ENCODE results near the gene PROX1.

PROX1 gene

DNA sequence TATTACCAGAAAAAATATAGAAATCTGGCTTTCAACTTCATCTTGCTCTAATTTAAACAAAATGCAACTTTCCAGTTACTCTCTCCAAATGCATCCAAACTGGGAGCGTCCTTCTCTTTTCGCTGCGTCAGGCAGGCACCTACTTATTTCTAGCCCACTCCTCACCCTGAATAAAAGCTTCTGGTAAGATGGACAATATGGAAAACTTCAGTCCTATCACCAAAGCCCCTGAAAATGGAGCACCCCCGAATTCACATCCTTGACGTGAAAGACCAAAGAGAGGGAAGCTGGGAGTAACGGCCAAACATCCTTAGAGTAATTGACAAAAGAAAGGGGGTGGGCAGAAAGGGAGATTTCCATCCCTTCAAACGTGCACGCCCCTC lies 5.5 kb upstream of the PROX1 start:
- no peak for DNase-seq

DNA sequence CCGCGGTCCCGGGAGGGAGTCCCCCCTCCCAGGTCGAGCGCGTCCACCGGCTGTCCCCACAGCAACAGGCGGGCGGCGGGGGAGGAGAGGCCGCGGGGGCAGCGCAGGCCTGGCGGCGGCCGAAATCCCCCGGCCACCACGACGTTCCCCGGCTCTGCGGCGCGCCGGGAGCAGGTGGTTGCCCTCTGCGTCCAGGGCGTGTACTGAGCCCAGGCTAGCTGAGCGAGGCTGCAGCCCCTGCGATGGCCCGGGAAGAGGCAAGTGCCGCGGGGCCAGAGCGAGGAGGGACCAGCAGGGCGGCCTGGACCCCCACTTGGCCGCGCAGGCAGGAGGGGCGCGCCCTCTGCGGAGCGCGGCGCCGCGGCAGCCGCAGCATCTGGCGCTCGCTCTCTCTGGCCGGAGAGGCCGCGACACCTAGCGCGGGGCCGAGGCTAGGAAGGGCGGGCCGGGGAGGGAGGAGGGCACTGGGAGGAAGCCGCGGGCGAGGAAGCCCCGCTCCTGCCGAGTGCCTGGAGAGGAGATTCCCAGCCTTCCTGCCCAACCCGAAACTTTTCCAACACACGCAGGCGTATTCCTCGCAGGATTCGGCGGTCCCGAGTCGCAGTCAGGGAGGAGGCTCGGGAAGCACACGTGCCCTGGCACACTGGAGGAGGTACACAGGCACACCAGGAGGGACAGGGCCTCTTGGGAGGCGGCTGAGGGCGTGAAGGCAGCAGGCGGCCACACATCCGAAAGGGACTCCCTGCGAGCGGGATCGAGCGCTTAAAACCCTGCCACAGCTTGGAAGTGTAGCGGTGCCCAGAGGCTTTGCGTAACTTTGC lies 4.9 kb upstream of the PROX1 start:
- no peak for DNase-seq

DNA sequence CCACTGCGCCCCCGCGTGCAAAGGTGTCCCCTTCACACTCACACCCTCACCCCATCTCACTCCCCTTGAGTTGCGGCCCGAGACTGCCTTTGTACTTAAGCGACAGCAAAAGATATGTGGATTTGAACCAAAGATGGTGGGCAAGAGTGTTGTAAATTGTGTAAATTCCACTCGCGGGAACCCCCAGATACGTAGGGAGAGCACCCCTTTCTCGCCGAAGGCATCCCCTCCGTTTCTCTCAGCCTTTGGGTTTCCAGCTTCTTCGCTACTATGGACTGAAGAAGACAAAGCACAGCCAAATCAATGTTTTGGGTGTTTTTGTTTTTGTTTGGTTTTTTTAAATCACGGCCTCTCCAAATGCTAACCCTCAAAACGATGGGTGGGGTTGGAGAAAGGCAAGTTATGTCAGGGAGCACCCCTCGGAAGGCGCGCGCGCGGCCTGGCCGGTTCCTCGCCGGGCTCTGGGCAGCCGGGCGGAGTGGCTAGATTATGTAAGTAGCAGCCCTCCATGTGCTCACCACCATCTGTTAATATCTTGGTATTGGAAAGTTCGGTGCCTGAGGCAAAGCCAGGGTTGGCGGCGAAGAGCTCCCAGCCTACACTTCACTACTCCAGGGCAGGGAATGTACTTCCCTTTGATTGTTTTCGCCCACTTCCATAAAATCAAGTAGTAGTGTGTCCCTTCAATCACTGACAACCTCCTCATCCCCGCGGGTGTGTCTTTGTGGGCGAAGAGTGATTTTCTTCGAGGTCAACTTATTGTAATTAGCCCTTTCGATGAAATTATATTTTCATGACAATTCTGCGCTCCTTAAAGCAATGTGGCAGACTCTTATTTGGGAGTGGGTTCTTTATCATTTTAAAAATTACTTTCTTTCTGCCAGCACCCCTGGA lies 4.0 kb upstream of the PROX1 start:
- DNase-seq, result no peak

DNA sequence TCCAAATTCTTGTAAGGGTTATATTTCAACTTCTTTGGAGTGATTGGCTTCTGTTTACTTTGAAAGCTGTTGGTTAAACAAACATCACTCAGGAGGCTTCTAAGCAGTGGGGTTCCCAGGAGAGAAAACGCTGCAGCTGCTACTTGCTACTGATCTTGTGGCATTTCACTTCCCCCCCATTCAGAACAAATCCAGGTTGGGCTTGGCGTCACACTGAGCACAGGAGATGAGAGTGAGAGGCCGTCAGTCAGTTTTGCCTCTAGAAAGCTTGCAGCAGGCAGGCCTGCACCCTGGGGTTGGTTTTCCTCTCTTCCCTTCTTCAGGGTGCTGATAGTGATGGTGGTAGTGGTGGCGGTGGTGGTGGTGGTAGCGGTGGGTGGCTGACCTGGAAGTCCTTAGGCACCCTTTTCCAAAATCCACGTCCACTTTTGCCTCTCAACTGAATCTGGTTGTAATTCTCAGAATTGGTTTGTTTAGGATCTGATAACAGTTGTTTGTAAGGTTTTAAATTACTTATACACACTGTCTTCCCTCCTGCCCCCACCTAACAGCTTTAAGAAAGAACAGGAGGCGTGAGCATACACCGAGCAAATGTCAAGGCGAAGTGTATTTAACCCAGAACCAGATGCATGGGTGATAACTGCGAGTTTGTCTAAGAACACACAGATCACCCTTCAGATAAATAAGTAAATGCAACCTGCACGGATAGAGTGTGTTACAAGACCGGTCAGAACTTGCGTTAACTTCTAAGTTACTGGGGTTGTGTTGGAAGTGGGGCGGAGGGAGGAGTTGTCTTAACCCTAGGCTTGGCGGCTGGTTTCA lies 3.2 kb upstream of the PROX1 start:
- DNase-seq, result no peak

DNA sequence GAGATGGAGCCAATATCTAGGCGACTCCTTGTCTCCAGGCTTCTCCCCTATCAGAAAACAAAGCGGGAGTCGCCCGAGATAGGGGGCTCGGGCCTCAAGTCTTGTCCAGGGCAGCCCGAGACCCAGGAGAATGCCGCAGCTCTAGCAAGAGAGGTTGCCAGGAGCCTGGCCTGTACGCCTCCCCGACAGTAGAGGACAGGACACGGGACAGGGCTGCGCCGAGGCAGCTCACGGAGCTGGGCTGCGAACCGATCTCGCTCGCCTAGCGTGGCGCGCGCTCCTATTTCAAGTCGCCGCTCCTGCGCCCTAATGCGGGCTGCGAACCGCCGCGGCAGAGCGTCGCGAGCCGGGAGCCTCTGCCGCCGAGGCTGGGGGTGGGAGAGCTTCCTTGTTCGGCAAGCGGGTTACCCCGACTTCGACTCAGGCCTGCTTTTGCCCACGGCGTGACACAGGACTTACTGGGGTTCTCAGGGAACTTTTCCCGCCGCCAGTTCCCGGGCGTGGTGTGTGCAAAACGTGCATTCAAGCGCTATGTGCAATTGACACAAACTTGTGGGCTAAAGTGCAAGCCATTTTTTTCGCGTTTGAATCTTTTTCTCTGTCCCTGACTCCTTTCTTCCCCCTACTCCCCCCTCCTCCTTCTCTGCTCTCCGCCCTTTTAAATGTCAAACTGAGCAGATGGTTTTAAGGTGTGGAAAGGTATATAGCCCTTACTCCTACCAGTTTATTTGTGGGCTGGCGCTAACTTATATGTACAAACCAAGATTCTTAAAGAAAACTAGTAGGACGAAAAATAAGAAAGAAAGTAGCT lies 2.4 kb upstream of the PROX1 start:
- no peak for DNase-seq

DNA sequence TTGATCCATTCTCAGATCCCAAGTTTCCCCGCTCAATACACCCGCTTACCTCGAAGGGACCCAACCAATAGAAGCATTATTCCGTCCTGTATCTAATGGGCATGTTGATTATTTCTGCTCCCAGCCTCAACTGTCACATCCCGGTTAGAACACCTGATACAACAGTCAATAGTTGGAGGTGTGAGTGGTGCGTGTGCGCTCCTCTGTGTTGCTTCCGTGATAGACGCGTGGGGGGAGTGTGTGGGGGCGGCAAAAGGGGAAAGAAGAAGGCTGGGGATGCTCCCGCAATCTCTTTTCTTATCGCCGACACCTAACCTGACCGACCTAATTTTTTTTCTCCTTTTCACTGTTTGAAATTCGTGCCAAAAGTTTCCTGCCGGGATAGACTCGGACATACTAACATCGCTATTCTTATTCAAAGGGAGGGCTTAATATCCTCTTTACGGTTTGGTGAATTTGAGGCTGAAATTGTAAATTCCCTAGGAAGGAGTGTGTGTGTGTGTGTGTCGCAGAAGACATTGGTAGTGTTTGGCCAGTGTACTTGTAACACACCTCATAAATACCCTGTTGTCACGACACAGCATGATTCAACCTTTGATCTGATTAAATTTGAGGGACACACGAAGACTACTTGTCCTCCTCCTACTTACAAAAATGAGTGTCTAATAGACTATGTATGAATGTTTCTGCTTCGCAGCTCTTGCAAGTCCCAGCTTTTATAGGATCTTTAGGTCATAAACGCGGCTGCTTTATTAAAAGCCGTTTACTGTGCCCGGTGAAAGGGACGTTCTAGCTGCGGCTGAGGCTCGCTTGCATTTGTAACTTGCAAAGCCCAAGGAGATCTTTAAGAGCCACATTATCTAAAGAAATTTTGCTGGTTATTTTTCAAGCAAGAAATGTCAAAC lies 1.5 kb upstream of the PROX1 start:
- no peak for DNase-seq

DNA sequence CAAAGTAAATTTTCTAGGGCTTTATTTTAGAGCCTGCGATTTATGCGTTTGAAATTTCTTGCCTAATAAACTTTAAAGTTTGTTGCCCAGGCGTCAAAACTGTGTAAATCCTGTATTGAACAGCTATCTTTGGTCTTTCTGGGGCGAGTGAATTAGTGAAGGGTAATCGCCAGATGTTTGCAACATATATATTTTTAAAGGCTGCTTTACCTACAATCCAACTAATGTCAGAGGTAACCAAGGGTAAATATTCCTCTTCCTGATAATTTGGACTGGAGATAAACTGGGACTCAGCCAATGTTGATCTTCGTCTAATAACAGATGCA lies 885 bp upstream of the PROX1 start:
- no peak for DNase-seq

DNA sequence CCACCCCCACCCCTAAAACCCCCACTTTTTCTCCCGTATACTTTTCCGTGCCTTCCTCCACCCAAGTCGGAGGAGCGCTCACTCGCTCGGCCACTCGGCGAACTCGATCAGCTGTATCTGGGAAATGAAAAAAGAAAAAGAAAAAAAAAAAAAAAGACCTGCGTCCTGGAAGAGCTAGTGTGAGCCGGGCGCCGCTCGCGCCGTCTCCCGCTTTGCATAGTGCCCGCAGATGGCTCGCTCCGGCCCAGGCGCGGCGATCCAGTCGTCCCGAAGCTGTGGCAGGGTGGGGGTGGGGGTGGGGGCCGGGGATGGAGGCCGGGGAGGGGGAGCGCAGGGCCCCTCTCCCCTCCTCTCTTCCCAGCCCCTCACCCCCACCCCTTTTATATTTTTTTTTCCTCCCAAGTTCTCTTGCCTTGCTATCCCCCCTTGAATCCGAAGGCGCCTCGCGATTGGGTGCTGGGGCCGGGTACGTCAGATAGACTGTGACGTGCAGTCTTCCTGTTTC lies 299 bp upstream of the PROX1 start:
- no peak for DNase-seq

DNA sequence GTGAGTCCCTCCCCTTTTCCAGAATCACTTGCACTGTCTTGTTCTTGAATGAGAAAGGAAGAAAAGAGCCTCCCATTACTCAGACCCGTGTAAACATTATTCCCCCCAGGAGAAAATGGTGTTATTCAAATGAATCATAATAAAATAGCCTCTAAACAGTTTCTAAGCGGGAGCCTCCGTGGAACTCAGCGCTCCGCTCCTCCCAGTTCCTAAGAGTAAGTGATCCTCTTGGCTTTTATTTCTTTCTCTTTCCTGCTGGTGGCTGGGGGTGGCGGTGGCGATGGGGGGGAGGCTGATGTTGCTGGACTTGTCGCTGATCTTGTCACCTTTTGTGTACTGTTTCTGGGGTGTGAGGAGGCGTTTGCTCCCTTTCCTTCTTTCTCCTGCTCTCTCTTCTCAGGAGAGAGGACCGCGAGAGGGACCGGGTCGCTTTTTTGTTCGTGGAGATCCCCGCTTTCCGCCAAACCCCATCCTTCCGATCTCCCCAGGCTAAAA lies 781 bp downstream of the PROX1 start:
- DNase-seq, result no peak

DNA sequence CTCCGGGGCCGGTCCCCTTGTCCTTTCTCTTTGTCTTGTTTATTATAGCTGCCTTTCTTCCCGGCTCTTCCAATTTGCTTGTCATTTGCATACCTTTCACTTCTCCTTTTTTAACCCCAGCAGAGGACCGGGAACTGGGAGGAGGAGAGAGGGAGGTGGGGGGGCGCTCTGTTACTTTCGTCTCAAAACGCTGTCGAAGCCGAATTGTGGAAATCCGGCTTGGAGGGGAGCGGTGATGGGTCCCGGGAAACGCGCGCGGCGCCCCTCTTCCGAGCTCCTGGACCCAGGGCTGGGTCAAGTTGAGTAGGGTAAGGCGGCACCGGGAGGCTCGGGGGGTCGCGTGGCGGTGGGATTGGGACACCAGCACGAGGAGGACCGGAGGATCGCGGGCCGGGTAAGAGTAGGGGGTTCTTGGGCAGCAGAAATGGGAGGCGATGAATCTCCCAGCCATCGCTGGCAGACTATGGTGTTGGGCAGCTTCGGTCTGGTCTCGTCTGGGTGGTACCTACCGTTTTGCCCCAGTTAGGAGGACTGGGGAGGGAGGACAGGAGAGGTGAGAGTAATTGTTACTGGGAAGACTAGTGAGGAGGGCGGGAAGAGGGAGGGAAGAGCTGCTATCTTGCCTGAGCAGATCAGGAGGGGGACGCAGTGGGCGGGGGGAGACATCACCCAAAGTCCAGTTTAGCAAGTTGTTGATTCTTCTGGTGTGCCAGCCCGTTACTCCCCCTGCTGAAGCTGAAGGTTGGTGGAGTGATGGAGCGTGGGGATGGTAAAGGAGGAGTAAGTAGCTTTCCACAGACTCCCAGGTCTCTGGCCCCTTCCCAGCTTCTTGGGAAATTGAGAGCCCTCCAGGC lies 1.5 kb downstream of the PROX1 start:
- DNase-seq, result no peak

DNA sequence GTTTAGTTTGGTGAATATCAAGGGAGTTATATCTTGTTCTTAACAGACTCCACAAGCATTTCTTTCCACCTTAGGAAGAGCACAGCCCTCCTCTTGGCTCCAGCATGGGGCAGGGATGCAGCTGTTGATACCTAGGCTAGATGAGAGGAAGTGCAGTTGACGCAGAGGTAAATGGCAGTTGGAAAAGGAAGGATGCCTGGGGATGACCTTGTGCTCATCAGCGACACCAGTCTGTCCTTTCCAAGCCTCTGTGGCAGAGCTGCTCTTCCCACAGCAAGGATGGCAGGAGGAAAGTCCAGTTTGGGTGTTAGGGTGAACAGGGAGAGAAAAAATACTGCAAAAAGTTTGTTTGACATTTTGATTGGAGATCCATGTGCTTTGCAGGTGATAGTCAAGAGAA lies 6.2 kb downstream of the PROX1 start:
- no peak for DNase-seq

DNA sequence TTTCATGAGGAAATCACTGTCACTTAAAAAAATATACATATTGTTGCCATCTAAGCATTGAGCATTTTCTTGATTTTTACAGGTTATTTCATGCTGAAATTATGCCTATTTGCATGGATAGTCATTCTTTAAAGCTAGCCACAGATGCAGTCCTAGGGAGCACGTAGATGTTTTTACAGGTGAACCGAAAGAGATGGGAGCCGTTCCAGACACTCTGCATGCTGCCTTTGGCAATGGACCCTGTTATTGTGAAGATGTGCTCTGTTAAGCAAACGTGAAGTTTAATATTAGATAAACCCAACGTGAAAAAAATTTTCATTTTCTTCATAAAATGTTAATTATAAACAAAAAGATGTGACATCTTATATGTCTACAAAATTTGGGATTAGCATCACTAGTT lies 7.1 kb downstream of the PROX1 start:
- no peak for DNase-seq

DNA sequence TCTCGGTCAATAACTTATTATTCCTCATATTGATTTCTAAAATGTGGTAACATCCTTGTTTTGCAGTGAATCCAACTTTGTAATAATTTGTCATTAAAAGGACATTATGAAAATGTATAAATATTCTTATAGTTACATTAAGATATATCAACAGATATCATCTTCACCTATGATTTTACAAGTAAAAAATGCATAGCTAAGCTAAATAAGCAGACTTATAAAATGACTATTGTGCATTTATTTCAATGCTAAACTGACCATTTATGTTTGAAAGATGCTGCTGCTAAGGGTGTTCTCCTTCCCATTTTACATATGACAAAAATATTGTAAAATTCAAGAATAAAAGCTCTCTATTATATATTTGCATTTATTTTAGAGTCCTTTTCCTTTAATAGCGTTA lies 7.8 kb downstream of the PROX1 start:
- DNase-seq, result no peak

DNA sequence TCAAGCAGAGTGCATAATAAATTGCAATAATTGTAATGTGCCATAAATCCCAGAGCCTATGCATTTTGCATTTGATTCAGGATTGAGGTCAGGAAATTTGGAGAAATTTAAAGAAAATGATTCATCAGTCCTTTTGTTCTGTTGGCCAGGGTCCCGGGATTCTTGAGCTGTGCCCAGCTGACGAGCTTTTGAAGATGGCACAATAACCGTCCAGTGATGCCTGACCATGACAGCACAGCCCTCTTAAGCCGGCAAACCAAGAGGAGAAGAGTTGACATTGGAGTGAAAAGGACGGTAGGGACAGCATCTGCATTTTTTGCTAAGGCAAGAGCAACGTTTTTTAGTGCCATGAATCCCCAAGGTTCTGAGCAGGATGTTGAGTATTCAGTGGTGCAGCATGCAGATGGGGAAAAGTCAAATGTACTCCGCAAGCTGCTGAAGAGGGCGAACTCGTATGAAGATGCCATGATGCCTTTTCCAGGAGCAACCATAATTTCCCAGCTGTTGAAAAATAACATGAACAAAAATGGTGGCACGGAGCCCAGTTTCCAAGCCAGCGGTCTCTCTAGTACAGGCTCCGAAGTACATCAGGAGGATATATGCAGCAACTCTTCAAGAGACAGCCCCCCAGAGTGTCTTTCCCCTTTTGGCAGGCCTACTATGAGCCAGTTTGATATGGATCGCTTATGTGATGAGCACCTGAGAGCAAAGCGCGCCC lies 8.7 kb downstream of the PROX1 start:
- DNase-seq, result no peak

DNA sequence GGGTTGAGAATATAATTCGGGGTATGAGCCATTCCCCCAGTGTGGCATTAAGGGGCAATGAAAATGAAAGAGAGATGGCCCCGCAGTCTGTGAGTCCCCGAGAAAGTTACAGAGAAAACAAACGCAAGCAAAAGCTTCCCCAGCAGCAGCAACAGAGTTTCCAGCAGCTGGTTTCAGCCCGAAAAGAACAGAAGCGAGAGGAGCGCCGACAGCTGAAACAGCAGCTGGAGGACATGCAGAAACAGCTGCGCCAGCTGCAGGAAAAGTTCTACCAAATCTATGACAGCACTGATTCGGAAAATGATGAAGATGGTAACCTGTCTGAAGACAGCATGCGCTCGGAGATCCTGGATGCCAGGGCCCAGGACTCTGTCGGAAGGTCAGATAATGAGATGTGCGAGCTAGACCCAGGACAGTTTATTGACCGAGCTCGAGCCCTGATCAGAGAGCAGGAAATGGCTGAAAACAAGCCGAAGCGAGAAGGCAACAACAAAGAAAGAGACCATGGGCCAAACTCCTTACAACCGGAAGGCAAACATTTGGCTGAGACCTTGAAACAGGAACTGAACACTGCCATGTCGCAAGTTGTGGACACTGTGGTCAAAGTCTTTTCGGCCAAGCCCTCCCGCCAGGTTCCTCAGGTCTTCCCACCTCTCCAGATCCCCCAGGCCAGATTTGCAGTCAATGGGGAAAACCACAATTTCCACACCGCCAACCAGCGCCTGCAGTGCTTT lies 9.4 kb downstream of the PROX1 start:
- no peak for DNase-seq

DNA sequence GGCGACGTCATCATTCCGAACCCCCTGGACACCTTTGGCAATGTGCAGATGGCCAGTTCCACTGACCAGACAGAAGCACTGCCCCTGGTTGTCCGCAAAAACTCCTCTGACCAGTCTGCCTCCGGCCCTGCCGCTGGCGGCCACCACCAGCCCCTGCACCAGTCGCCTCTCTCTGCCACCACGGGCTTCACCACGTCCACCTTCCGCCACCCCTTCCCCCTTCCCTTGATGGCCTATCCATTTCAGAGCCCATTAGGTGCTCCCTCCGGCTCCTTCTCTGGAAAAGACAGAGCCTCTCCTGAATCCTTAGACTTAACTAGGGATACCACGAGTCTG lies 10.0 kb downstream of the PROX1 start:
- no peak for DNase-seq

DNA sequence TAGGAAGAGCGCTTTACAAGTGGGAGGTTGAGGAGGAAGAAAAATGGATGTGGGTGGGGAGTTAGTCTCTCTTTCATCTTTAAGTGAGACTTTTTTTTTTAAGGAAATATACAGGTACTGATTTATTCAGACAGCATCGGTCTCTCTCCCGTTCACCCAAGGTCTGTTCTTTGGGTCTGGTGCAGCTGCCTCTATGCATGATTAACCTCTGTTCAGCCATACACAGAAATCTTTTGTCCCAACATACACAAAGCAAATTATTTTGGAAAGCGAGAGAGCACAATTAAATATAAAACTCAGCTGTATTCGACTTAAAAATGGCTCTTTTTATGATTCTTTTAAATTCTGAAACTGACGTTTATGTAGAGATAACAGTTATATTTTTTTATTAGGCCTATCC lies 11.0 kb downstream of the PROX1 start:
- DNase-seq, result no peak

DNA sequence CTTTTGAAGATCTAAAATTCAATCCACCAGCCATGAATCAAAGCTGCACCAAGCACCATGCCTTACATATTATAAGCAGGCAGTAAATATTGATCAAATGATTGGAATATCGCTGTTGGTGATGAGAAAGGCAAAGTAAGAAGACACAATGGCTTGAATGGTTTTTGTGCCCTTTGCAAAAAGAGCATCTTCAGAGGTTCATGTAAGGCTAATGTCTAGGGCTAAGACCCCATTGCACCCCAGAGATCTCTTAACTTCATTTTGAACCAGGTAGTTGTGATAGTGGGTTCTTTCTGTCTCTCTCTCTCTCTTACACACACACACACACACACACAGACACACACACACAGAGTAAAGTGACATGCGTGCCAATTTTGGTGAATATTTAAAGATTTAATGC lies 12.0 kb downstream of the PROX1 start:
- DNase-seq, result no peak

DNA sequence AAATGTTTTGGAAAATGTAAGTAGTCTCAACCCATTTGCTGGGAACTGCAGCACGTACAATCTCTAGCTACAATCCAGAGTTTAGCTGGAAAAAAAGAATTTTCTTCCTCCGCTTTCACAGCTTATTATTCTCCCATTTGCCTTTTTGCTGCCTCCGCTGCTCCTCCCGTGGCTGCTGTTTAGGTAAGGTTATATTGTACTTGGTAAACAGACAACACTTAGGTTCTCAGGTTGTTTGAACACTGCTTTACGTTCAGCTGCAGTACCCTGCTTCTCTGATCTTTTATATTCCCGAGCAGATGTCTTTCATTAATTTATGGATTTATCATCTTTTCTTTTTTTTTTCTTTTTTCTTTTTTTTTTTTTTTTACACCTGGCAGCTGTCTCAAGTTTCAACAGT lies 14.3 kb downstream of the PROX1 start:
- no peak for DNase-seq

Measured in cortex of kidney (tissue), 1 donor.